ENCODE results near the gene CARMIL1. TPM values are rescaled to one million over a fixed set of nuclear protein-coding genes. Genes with fewer than 3 reads are reported as not detected.

The CARMIL1 gene
- total RNA-seq, 4 donors from 2014 or later, result 13.9 to 47.6 (median 30.4) TPM

DNA sequence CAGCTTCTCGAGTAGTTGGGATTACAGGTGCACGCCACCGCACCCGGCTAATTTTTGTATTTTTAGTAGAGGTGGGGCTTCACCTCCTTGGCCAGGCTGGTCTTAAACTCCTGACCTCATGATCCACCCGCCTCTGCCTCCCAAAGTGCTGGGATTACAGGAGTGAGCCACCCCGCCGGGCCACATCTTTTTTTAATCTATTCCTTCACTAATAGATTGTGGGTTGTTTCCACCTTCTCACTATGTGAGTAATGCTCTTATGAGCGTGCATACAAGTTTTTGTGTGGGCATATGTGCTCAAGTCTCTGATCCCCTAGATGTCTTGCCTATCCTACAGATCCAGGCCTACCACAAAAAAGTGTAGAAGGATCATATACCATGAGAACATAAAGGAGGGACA lies 30.7 kb downstream of the CARMIL1 start:
- TF ChIP-seq, protein P1, sequence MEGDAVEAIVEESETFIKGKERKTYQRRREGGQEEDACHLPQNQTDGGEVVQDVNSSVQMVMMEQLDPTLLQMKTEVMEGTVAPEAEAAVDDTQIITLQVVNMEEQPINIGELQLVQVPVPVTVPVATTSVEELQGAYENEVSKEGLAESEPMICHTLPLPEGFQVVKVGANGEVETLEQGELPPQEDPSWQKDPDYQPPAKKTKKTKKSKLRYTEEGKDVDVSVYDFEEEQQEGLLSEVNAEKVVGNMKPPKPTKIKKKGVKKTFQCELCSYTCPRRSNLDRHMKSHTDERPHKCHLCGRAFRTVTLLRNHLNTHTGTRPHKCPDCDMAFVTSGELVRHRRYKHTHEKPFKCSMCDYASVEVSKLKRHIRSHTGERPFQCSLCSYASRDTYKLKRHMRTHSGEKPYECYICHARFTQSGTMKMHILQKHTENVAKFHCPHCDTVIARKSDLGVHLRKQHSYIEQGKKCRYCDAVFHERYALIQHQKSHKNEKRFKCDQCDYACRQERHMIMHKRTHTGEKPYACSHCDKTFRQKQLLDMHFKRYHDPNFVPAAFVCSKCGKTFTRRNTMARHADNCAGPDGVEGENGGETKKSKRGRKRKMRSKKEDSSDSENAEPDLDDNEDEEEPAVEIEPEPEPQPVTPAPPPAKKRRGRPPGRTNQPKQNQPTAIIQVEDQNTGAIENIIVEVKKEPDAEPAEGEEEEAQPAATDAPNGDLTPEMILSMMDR (IDR thresholded peaks at IDR 0.05; ENCODE audit: low read depth), result no peak

DNA sequence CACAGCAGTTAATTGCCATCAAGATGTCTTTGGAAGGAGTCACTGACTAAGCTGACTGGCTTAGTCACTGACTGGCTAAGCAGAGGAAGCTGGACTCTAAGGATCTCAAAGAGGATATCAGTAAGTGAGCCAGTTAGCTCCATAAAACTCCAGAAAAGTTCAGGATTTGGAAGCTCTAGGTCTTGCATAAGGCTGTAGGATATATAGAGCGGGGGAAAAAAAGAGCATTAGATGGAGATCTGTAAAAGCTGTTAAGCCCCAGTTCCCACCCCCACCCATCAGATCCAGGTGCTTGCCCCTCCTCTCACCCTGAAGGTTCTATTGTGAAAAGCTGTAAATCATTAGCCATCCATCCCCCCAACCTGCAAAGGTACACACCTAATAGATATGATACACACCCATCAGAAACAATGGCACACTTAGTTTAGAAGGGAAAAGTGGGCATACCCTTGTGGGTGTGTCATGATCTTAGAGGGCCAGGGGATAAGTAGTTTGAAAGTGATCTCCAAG lies 32.2 kb downstream of the CARMIL1 start:
- TF ChIP-seq, protein P1 (IDR thresholded peaks at IDR 0.05; ENCODE audit: low read depth), result no peak

DNA sequence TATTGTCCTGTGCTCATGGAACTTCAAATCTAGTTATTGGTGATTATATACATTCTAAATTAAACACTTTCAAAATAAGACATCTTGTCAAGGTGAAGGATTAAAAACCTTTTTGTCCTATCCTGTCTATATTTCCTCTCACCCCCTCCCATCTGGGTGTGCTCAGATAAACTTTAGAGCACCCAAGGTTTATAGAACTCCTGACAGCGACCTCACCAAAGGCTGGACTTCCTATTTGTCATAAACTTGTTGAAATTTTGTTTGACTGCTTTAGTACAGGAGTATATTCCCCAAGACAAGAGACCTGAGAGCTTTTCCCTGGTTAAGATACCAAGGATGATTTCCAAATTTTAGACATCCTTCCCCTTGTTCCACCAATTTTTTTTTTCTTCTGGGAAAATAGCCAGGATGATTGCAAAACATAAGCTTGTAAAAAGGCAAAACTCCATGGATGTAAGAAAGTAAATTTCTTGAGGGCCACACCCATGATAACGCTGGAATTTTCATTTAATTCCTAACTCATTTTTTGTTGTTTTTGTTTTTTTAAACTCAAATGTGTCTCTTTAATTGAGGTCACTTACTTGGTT lies 33.0 kb downstream of the CARMIL1 start:
- TF ChIP-seq, protein P1 (IDR thresholded peaks at IDR 0.05; ENCODE audit: low read depth), result no peak

DNA sequence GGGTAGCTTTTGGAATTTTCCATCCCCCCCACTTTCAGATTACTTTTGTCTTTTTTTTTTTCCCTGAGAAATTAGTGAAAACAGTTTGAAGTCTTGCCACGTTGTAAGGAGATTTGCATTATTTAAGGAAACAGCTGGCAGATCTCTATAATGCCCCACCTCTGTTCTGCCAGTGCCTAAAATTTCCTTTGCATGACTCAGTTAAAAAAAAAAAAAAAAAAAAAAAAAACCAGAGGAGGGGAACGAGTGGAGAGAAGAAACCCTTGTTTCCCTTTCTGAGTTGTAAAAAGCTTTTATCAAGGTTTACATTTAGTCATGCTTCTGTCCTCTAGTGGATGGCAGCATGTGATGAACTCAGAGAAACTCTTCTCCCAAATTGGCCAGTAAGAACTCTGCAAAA lies 33.5 kb downstream of the CARMIL1 start:
- TF ChIP-seq, protein P1 (IDR thresholded peaks at IDR 0.05; ENCODE audit: low read depth), result no peak

DNA sequence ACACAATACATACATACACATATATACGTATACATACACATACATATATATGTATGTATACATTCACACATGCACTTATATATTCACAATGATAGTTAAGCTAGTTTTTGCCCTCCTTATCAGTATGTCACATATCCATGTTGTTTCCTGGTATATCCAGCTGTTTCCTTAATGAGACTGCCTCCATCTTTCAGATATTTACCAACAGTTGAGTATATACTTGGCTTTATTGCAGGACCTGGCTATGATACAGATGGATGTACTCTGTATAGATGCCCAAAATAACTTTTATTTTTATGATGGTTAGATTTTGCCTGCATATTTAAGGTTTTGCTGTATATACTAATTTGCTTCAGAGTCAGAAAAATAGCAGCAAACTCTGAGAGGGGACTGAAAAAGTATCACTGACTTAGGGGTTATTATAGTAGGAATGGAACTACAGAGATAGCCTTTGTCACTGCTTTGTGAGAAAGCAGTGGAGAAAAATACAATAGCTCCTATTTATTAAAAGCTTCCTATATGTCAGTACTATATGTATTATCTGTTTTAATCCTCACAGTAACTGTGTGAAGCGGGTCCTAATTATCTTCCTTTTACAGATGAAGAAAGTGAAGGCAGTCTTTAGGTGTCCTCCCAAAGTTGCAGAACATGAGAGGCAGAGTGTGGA lies 35.5 kb downstream of the CARMIL1 start:
- TF ChIP-seq, protein P1 (IDR thresholded peaks at IDR 0.05; ENCODE audit: low read depth), result no peak

DNA sequence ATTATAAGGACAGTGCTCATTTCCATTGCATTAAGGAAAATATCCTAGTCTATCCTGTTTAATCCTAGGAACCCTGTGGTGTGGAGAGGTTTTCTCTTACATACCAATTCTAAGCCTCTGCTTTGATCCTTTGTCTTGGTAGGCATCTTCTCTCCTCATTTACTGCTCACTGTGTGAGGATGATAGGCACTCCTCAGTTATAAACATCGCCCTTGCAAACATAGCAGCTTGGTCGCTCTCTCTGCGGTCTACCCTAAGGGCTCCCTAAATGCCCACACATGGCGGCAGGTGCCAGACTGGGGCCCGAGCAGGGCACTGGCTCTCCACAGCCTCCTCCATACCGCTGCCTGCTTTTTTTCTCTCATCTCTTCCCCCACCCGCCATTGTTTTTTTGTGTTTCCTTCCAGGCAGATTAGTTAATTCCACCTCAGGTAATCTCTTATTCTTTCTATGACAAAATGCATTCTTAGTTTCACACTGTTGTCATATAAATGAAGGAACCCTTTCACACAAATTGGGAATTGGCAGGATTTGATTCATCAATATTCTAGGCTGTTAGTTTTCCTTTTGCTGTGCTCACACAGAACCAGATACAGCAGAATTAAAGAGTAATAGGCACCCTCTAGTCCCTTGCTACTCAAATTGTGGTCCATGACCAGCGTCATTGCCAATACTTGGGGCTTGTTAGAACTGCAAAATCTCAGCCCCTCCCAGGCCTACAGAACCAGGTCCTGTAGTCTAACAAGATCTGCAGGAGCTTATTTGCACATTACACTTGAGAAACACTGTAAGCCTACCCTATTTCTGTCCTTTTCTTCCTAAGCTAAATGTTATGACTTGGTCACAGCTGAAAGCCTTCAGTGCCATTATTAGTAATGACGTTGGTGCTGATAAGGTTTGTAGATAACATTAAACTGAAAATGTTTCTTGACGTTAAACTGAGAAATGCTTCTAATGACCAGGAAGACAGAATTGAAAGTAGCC lies 36.3 kb downstream of the CARMIL1 start:
- TF ChIP-seq, protein P1 (IDR thresholded peaks at IDR 0.05; ENCODE audit: low read depth), result no peak

DNA sequence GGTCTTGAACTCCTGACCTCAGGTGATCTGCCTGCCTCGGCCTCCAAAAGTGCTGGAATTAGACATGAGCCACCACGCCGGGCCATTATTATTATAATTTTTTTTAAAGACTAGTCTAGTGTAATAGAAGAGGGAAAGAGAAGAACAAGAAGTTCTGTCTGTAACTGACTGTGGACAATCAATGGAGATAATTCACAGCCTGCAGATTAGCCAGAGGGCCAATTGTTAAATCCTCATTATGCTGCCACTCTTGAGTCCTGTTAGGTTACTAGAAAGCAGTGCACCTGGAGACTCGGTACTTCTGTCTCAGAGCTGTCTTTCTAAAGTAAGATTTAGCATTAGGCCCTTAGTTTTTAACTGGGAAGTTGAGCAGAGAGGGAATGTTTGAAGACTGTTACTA lies 37.5 kb downstream of the CARMIL1 start:
- TF ChIP-seq, protein P1 (IDR thresholded peaks at IDR 0.05; ENCODE audit: low read depth), result no peak

Data from subcutaneous adipose tissue (tissue), 4 donors.